ENCODE data around the gene CDC42EP5.
"Not testable (repeated sequence)": the region's sequence is repeated elsewhere in the genome, so short reads cannot be mapped to it uniquely, and the experiment has no call there.

The CDC42EP5 gene

GRCh38 chr19:54489341-54489740 lies 16.2 kb upstream of the CDC42EP5 start:
- no peak for DNase-seq (ENCODE audit: low spot score)

DNA sequence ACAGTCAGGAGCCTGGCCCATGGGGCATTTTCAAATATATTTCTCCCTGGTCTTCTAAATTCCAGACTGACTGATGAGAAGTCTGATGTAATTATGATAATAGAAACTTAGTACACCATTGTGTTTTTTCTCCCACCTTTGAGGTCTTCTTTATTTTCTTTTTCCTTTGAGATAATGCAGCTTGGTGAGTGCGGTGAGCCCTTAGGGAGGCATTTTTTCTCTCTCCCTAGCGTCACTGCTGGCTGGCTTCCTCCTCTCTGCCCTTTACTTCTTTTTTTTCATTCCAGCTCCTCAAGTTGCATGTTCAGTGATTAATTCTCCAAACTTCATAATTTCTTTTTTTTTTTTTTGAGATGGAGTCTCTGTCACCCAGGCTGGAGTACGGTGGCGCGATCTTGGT lies 12.8 kb upstream of the CDC42EP5 start:
- no peak for DNase-seq (ENCODE audit: low spot score)

DNA sequence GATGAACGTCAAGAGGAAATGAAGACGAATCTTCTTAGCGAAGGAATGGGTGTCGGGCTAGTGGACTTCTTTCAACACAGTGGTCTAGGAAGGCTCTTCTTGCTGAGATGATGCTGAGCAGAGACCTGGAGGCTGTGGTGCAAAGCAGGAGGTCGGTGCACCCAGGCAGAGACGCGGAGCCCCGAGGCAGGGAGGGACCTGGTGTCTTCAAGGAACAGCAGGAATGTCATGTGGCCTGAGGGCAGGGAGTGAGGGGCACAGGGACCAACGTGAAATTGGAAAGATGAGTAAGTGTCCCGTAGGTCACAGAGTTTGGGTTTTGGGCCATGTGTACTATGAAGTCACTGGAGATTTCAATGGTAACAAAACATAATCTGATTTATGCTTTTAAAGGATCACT lies 11.4 kb upstream of the CDC42EP5 start:
- no peak for DNase-seq (ENCODE audit: low spot score)

DNA sequence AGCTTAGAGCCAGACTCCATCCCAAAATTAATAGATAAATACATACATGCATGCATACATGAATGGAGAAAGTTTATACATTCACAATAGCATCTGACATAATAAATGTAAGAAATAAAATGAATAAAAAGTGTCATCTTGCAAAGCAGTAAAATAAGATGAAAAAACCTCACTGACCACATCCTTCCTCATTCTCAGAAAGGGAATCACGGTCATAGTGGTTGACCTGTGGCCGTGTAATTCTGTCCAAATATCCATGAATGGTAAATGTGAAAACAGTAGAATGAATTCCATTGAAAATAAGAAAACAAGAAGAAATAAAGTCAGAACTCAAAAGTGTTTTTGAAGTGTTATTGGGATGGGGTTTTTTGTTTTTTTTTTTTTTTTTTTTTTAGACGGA lies 9.8 kb upstream of the CDC42EP5 start:
- DNase-seq (ENCODE audit: low spot score): no peak

DNA sequence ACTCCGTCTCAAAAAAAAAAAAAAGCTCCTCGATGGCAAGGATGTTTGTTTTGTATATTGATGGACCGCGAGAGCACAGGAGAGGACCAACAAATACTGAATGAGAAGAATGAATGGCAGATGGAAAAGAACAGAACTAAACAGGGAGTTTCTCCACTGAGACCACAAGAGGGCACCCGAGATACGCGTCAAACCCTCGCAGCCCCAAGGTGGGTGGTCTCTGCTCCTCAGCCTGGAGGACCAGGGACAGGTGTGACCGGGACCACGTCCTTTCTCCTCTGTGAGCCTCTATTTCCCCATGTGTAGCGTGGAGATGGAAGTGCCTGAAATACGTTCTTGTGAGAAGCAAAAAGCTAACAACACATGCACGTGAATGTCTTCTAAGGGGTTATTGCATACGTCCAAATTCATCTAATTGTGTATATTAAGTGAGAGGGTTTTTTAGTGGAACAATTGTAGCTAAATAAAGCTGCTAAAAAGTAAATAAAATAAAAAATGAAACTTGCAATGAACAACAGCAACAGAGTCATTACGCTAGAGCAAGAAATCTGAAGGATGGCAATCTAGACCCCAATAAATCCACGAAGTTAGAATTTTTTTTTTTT lies 8.3 kb upstream of the CDC42EP5 start:
- peak; percentile 73 for DNase-seq (ENCODE audit: low spot score)

- DNase-seq (ENCODE audit: low spot score): no peak
These were observed 7.0 kb upstream of the CDC42EP5 start for GRCh38 chr19:54480051-54480450.

DNA sequence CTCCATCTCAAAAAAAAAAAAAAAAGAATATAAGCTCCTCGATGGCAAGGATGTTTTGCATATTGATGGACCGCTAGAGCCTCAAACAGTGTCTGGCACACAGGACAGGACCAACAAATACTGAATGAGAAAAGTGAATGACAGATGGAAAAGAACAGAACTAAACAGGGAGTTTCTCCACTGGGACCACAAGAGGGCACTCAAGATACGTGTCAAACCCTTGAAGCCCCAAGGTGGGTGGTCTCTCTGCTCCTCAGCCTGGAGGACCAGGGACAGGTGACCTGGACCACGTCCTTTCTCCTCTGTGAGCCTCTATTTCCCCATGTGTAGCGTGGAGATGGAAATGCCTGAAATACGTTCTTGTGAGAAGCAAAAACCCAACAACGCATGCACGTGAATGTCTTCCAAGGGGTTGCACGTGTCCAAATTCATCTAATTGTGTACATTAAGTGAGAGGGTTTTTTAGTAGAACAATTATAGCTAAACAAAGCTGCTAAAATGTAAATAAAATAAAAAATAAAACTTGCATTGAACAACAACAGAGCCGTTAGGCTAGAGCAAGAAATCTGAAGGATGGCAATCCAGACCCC lies 5.7 kb upstream of the CDC42EP5 start:
- peak; percentile 62 for DNase-seq (ENCODE audit: low spot score)

DNA sequence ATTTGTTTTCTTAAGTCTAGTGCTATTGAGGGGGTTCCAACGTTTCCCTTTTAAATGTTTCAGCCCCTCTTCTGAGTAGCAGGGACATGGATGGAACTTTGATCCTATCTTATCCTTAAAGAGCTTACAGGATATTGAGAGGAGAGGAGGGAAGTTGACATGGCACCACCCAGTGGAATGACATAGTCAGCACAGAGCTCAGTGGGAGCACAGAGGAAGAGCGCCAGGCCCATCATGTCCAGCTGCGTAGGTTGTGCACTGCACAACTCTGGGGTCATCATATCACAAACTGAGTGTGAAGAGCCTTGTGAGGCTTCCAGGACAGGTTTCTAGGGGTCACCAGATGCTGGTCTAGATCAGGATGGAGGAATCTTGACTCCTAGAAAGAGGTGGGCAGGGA lies 4.6 kb upstream of the CDC42EP5 start:
- no peak for DNase-seq (ENCODE audit: low spot score)

DNA sequence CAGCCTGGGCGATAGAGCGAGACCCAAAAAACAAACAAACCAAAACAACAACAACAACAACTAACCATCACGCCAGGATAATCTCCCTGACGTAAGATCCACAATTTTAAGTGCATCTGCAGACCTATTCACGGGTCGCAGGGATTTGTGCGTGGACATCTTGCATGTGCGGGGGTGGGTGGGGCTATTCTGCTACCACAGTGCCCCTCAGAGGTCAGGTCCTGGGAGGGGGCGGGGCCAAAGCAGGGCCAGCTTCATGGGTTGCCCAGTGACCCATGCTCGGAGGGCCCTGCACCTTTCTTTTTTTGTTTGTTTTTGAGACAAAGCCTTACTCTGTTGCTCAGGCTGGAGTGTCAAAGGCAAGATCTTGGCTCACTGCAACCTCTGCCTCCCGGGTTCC lies 2.6 kb upstream of the CDC42EP5 start:
- no peak for DNase-seq (ENCODE audit: low spot score)

- DNase-seq (ENCODE audit: low spot score): no peak
These were observed 836 bp upstream of the CDC42EP5 start for GRCh38 chr19:54473892-54474372.

DNA sequence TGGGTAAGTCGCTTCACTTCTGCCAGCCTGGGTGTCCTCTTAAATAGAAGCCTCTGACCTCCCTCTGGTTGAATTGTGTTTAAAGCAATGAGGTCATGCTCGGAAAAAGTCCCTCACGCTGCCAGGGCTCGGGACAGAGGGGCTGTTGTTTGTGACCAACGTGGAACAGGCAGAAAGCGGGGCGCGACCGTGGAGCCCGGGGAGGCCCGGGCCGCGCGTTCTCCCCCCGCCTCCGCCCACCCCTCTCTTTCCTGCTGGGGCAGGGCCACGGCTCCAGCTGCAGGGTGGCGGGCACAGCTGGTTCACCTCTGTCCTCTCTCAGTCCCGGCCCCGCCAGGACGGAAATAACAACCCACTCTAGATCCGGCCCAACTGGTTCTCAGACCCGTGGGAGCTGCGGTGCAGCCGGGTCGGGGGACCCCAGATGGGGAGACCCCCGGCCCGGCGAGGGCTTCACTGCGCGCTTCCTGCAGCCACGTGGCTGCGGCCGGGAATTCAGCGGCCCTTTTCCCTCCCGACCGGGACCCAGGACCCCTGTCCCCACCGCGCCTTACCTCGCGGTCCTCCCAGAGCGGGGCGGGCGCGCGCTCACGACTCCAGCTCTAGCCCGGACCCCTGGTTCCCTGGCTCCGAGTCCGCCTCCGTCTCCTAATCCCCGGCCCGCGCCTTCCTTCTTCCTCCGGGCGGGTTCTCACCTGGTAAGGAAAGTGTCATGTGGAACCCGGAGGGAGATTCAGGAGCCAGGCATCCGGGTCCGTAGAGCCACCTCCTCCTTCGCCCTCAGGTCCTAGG lies 1.9 kb downstream of the CDC42EP5 start:
- peak; percentile 40 for DNase-seq (ENCODE audit: low spot score)

DNA sequence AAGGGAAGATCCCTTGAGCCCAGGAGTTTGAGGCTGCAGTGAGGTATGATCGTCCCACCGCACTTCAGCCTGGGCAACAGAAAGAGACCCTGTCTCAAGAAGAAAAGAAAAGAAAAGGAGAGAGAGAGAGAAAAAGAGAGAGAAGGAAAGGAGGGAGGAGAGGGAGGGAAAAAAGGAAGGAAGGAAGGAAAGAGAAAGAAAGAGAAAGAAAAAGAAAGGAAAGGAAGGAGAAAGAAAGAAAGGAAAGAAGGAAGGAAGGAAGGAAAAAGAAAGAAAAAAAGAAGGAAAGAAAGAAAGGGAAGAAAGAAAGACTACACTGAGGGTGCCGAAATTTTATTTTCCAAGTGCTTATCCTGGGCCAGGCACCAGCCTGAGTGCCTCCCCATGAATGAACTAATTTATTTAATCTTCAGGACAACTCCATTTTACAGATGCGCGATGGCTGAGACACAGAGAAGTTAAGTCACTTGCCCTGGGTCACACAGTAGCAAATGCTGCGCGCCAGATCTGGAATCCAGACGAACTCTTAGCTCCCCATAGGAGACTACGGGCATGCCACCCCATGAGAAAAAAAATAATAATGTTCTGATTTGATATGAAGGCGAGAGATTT lies 2.7 kb downstream of the CDC42EP5 start:
- DNase-seq (ENCODE audit: low spot score): no peak

DNA sequence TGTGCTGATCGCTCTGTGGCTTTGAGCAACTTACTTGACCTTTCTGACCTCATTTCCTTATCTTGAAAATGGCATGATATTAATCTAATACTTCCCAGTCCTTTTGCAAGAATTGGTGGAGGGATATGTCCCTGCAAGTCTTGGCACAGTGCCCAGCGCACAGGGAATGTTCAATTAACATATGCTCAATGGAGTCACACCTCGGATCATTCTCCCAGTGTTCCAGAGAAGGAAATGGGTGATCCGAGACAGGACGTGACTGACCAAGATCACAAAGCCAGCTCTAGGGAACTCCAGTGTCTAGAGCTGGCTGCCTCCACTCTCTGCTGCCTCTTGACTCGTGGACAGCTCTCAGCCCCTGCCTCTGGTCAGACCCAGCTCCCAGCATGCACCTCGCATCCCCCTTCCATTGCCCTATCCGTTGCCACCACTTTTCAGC lies 3.6 kb downstream of the CDC42EP5 start:
- no peak for DNase-seq (ENCODE audit: low spot score)

DNA sequence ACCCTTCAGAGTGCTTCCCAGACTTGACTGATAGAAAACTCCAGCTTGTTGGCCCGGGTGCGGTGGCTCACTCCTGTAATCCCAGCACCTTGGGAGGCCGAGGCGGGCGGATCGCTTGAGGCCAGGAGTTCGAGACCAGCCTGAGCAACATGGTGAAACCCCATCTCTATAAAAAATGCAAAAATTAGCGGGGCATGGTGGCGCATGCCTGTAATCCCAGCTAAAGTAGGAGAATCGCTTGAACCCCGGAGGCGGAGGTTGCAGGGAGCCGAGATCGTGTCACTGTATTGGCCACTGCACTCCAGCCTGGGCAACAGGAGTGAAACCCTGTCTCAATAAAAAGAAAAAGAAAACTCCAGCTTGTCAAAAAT lies 7.0 kb downstream of the CDC42EP5 start:
- DNase-seq (ENCODE audit: low spot score): not testable (repeated sequence)

- no peak for DNase-seq (ENCODE audit: low spot score)
These were observed 7.5 kb downstream of the CDC42EP5 start for GRCh38 chr19:54465426-54466109.

DNA sequence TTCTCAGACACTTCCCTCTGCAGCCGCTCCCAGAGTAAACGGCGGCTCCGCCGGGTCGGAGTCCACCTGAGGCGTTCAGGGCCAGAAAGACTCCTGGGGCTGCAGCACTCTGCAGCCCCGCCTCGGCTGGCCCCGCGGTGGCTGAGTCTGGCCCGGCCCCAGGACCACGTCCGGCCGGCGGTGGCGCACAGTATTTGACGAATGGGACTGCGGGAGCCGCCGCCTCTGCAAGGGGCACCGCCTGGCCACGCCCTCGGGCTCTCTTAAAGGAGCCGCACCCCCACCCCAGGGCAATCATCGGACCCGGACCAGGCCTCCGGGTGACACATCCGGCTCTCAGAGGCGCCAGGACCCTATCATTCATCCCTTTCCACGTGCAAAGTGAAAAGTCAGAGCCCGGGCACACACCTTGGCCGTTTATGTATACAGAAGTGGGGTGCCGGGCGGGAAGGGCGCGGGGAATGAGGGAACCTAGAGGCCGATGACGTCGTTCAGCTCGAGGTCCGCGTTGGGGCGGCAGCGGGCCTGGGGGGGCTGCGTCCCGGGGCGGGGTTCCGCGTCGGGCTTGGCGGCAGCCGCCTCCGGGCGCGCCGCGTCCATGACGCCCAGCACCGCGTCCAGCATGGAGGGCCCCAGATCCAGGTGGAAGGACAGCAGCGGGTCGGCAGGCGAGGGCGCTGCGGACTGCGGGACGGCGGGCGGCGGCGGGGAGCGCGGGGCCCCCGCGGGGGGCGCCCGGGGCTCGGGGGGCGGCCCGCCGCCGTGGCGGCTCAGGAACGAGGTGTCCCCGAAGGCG lies 8.3 kb downstream of the CDC42EP5 start:
- peak; percentile 91 for DNase-seq (ENCODE audit: low spot score)

DNA sequence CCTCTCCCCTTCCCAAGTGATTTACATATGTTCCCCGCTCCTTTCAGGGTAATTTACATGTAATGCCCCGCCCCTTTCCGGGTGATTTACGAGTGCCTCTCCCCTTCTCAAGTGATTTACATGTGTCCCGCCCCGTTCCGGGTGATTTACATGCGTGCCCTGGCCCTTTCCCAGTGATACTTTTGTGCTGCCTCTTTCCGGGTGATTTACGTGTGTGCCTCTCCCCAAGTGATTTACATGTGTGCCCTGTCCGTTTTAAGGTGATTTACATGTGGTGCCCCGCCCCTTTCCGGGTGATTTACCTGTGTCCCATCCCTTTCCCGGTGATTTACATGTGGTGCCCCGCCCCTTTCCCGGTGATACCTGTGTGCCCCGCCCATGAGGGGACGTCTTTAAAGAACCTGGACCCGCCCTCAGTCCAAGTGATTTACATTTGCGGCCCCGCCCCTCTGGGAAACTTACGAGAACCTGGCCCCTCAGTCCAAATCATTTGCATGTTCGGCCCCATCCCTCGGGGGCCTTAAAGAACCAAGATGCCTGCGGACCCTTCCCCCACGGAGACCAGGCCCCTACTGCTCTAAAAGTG lies 9.0 kb downstream of the CDC42EP5 start:
- peak; percentile 42 for DNase-seq (ENCODE audit: low spot score)

GRCh38 chr19:54463531-54464043 lies 9.5 kb downstream of the CDC42EP5 start, which contains the start of gene LENG9:
Gene LENG9, minus strand, starts transcription at chr19:54463778. Its CDS starts 252 bp downstream, at chr19:54463526.
- DNase-seq (ENCODE audit: low spot score): peak; percentile 91

DNA sequence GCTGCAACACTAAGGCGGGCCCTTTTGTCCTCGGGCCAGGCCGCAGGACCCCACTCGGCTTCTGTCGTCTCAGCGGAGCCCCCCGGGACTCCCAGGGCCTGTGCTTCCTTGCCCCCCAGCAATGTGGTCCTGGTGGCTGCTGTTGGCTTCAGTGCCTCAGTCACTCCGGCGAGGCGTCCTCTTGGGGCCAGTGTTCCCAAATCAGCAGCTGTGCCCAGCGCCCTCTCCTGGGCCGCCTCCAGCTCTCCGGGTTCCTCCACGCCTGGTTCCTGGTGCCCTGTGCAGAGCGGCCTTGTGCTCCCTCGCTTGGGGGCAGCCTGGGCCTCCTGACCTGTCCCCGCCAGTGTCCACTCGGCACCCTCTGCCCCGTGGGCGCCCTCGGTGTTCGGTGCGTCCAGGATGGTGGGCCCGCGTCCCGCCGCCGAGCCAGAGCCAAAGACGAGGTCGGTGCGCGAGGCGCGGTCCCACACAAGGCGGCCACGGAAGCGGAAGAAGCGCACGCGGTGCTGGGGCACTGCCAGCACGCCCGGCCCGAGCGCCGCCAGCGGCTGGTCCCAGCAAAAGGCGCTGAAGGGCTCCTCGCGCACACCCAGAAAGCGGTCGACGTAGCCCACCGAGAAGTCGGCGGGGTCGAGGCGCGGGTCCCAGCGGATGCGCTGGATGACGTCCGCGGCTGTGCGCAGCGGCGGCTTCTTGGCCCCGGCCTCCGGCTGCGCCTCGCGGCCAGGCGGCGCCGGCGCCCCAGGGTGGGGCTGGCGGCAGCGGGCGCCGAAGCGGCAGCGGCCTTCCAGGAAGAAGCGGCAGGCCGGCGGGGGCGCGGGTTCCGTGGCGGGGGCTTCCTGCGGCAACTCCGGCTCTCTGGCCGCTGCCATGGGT lies 10.2 kb downstream of the CDC42EP5 start:
- DNase-seq (ENCODE audit: low spot score): peak; percentile 75

All from GM03348 (cell line).